Measurements from ENCODE around the gene DNAJC1.

Gene DNAJC1

DNA sequence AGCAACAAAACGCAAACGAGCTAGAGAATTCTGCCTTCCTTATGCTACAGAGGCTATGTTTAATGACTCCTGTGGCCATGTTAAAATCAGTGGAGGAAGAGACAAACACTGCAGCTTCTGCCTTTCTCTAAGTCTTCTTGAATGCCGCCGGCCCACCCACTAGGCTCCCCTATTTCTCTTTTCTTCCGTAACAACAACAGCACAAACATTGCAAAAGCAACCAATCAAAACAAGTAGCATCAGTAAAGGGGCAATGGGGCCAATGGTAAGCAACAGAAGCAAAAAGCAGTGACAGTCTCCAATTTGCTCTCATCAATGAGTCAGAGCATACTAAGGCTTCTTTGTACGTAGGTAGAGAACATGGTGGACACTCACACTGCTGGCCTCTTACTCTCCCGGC, 26.8 kb downstream of the DNAJC1 start:
- Histone ChIP-seq H3K79me1 (ENCODE audit: low read depth, low read length) (no peaks in the 10 kb centered on the region), H3K9me3 (replicated peaks in 1 of 2; ENCODE audit: control insufficient read depth in 2 of 2, insufficient read depth in 1 of 2, low read depth in 1 of 2, low read length in 2 of 2) (no peaks in the 10 kb centered on the region), H3K18ac (ENCODE audit: low read length) (no peak overlapping the region), H3K4me3 (ENCODE audit: low read length in 2 of 2) (peak overlapping the region in 1 of 2 donors; percentile 33), H3K9ac (ENCODE audit: low read depth, low read length, poor library complexity) (no peak overlapping the region), H2BK120ac (ENCODE audit: low read depth, low read length) (no peak overlapping the region), H3K27me3 (ENCODE audit: control insufficient read depth in 3 of 3, insufficient read depth in 3 of 3, low read depth in 1 of 3, low read length in 3 of 3) (no peaks in the 10 kb centered on the region), H3K36me3 (replicated peaks in 1 of 2; ENCODE audit: control insufficient read depth in 2 of 2, insufficient read depth in 2 of 2, low read length in 2 of 2) (no peaks in the 10 kb centered on the region), H3K4me2 (ENCODE audit: insufficient read depth, low read length, poor library complexity, severe bottlenecking) (peak overlapping the region; percentile 37), H2BK5ac (ENCODE audit: low read length) (no peak overlapping the region), H2AFZ (ENCODE audit: low read length) (peak overlapping the region; percentile 33), H3K4me1 (ENCODE audit: control insufficient read depth in 2 of 2, insufficient read depth in 1 of 2, low read depth in 1 of 2, low read length in 2 of 2) (peaks cover 5 to 35% of the 10 kb centered on the region in 2 donors), H2BK12ac (ENCODE audit: low read length) (no peak overlapping the region), H3K4ac (ENCODE audit: low read length) (no peak overlapping the region), H2BK15ac (ENCODE audit: low read length) (no peak overlapping the region), H4K8ac (ENCODE audit: low read depth, low read length) (no peak overlapping the region), H2AK5ac (ENCODE audit: low read depth, low read length) (no peak overlapping the region), H3K23ac (ENCODE audit: low read depth, low read length, poor library complexity) (no peak overlapping the region), H3K14ac (ENCODE audit: low read length) (no peak overlapping the region), H4K91ac (ENCODE audit: low read depth, low read length, poor library complexity) (no peak overlapping the region), H3K27ac (replicated peaks; ENCODE audit: low read length) (peak overlapping the region; percentile 8)
- DNase-seq (ENCODE audit: low spot score) = peak; percentile 61
- WGBS, 2 donors (ENCODE audit: extremely low coverage in 2 of 2, insufficient read length in 2 of 2, insufficient replicate concordance in 1 of 2) = no CpG with 5 or more reads among the region's 7 CpGs

DNA sequence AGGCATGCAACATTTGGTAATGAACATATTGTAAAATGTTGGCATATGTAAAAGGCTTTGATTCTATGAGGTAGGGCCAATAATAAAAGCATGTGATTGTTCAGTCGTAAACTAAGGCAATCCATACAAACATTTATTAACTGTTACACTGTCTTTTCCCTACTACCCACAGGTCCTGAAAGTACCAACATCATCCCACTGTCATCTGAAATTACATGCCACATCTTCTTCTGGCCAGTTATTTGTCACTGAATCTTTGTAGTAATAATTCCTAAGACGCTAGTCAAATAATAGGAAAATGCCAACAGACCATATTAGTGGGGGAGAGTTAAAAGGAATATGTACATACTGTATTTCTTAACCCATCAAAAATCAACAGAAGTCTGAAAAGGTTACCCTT, 27.2 kb downstream of the DNAJC1 start:
- Histone ChIP-seq H3K4ac (ENCODE audit: low read length) (no peak overlapping the region), H3K9ac (ENCODE audit: low read depth, low read length, poor library complexity) (no peak overlapping the region), H3K18ac (ENCODE audit: low read length) (no peak overlapping the region), H3K4me1 (ENCODE audit: control insufficient read depth in 2 of 2, insufficient read depth in 1 of 2, low read depth in 1 of 2, low read length in 2 of 2) (peaks cover 5 to 35% of the 10 kb centered on the region in 2 donors), H2BK5ac (ENCODE audit: low read length) (no peak overlapping the region), H3K27me3 (ENCODE audit: control insufficient read depth in 3 of 3, insufficient read depth in 3 of 3, low read depth in 1 of 3, low read length in 3 of 3) (no peaks in the 10 kb centered on the region), H3K27ac (replicated peaks; ENCODE audit: low read length) (peak overlapping the region; percentile 8), H2BK12ac (ENCODE audit: low read length) (no peak overlapping the region), H3K4me2 (ENCODE audit: insufficient read depth, low read length, poor library complexity, severe bottlenecking) (peak overlapping the region; percentile 37), H2BK15ac (ENCODE audit: low read length) (no peak overlapping the region), H3K23ac (ENCODE audit: low read depth, low read length, poor library complexity) (no peak overlapping the region), H4K8ac (ENCODE audit: low read depth, low read length) (no peak overlapping the region), H4K91ac (ENCODE audit: low read depth, low read length, poor library complexity) (no peak overlapping the region), H2BK120ac (ENCODE audit: low read depth, low read length) (no peak overlapping the region), H2AFZ (ENCODE audit: low read length) (peak overlapping the region; percentile 33), H3K4me3 (ENCODE audit: low read length in 2 of 2) (peak overlapping the region in 1 of 2 donors; percentile 33), H3K14ac (ENCODE audit: low read length) (no peak overlapping the region), H3K9me3 (replicated peaks in 1 of 2; ENCODE audit: control insufficient read depth in 2 of 2, insufficient read depth in 1 of 2, low read depth in 1 of 2, low read length in 2 of 2) (no peaks in the 10 kb centered on the region), H3K36me3 (replicated peaks in 1 of 2; ENCODE audit: control insufficient read depth in 2 of 2, insufficient read depth in 2 of 2, low read length in 2 of 2) (no peaks in the 10 kb centered on the region), H2AK5ac (ENCODE audit: low read depth, low read length) (no peak overlapping the region), H3K79me1 (ENCODE audit: low read depth, low read length) (no peaks in the 10 kb centered on the region)
- DNase-seq (ENCODE audit: low spot score) = no peak
- WGBS, 2 donors (ENCODE audit: extremely low coverage in 2 of 2, insufficient read length in 2 of 2, insufficient replicate concordance in 1 of 2) = no CpG with 5 or more reads among the region's 2 CpGs

DNA sequence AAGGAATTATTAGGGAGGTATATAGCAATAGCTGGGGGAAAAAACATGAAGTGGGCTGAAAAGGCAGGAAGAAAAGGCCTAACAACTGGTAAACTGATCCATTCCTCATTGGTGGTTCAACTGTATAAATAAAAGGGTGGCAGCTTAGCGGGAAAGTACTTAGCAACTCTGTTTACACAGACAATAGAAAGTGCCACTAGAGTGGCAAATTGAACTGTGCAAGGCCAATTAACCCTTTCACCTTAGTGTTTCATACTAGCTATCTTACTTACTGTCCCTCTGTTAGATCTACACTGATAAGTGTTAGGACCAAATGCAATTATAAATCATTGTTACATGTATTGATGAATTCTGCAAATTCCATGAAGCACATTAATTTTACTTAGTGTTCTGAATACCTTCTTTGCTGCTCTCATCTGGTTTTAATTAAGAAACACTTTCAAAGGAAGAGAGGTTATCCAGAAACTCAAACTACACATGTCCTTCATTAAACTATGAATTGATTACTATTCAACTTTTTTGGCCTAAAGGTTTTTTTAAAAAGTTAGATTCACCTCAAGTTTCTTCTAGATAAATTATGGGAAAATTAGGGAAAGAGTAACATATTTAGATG, 28.0 kb downstream of the DNAJC1 start:
- no CpG with 5 or more reads among the region's 1 CpG for WGBS, 2 donors (ENCODE audit: extremely low coverage in 2 of 2, insufficient read length in 2 of 2, insufficient replicate concordance in 1 of 2)
- H3K4me2 ChIP-seq (ENCODE audit: insufficient read depth, low read length, poor library complexity, severe bottlenecking) = peak overlapping the region; percentile 11
- no peak overlapping the region for H3K18ac ChIP-seq (ENCODE audit: low read length)
- H2BK5ac ChIP-seq (ENCODE audit: low read length) = no peak overlapping the region
- no peak overlapping the region for H2BK15ac ChIP-seq (ENCODE audit: low read length)
- H3K14ac ChIP-seq (ENCODE audit: low read length) = no peak overlapping the region
- no peaks in the 10 kb centered on the region for H3K79me1 ChIP-seq (ENCODE audit: low read depth, low read length)
- H3K4me3 ChIP-seq (ENCODE audit: low read length in 2 of 2) = no peak overlapping the region
- H3K9ac ChIP-seq (ENCODE audit: low read depth, low read length, poor library complexity) = no peak overlapping the region
- H3K36me3 ChIP-seq (replicated peaks in 1 of 2; ENCODE audit: control insufficient read depth in 2 of 2, insufficient read depth in 2 of 2, low read length in 2 of 2) = no peaks in the 10 kb centered on the region
- H2BK120ac ChIP-seq (ENCODE audit: low read depth, low read length) = no peak overlapping the region
- peaks cover 5 to 35% of the 10 kb centered on the region in 2 donors for H3K4me1 ChIP-seq (ENCODE audit: control insufficient read depth in 2 of 2, insufficient read depth in 1 of 2, low read depth in 1 of 2, low read length in 2 of 2)
- no peak overlapping the region for H4K91ac ChIP-seq (ENCODE audit: low read depth, low read length, poor library complexity)
- DNase-seq (ENCODE audit: low spot score) = peak; percentile 27
- no peak overlapping the region for H3K4ac ChIP-seq (ENCODE audit: low read length)
- H2AFZ ChIP-seq (ENCODE audit: low read length) = no peak overlapping the region
- no peak overlapping the region for H3K27ac ChIP-seq (replicated peaks; ENCODE audit: low read length)
- no peak overlapping the region for H3K23ac ChIP-seq (ENCODE audit: low read depth, low read length, poor library complexity)
- H3K27me3 ChIP-seq (ENCODE audit: control insufficient read depth in 3 of 3, insufficient read depth in 3 of 3, low read depth in 1 of 3, low read length in 3 of 3) = no peaks in the 10 kb centered on the region
- no peak overlapping the region for H2BK12ac ChIP-seq (ENCODE audit: low read length)
- H2AK5ac ChIP-seq (ENCODE audit: low read depth, low read length) = no peak overlapping the region
- no peak overlapping the region for H4K8ac ChIP-seq (ENCODE audit: low read depth, low read length)
- H3K9me3 ChIP-seq (replicated peaks in 1 of 2; ENCODE audit: control insufficient read depth in 2 of 2, insufficient read depth in 1 of 2, low read depth in 1 of 2, low read length in 2 of 2) = no peaks in the 10 kb centered on the region

DNA sequence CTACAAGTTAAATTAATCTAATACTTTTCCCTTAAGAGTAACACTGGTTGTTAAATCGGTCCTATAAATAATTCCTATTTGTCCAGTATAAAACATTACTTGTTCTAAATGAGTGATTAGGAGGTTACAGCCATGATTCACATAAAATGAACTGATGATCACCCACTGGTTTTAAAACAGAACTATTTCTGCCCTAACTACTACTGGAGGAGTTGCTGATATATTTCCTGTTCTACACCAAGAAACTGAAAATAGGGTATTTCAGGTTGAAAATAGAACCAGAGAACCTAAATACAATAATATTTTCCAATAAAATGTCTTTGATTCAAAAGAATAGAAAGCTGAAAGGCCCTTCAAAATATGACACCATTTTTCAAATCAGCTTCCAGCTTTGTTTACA, 30.9 kb downstream of the DNAJC1 start:
- peaks cover 3 to 18% of the 10 kb centered on the region in 2 donors for H3K4me1 ChIP-seq (ENCODE audit: control insufficient read depth in 2 of 2, insufficient read depth in 1 of 2, low read depth in 1 of 2, low read length in 2 of 2)
- no peaks in the 10 kb centered on the region for H3K9me3 ChIP-seq (replicated peaks in 1 of 2; ENCODE audit: control insufficient read depth in 2 of 2, insufficient read depth in 1 of 2, low read depth in 1 of 2, low read length in 2 of 2)
- no peak overlapping the region for H2BK5ac ChIP-seq (ENCODE audit: low read length)
- H3K4me3 ChIP-seq (ENCODE audit: low read length in 2 of 2) = no peak overlapping the region
- H3K36me3 ChIP-seq (replicated peaks in 1 of 2; ENCODE audit: control insufficient read depth in 2 of 2, insufficient read depth in 2 of 2, low read length in 2 of 2) = no peaks in the 10 kb centered on the region
- no peak overlapping the region for H2BK15ac ChIP-seq (ENCODE audit: low read length)
- WGBS, 2 donors (ENCODE audit: extremely low coverage in 2 of 2, insufficient read length in 2 of 2, insufficient replicate concordance in 1 of 2) = no CpG with 5 or more reads among the region's 1 CpG
- no peak overlapping the region for H4K8ac ChIP-seq (ENCODE audit: low read depth, low read length)
- H3K23ac ChIP-seq (ENCODE audit: low read depth, low read length, poor library complexity) = no peak overlapping the region
- no peak overlapping the region for H4K91ac ChIP-seq (ENCODE audit: low read depth, low read length, poor library complexity)
- no peak overlapping the region for H3K4me2 ChIP-seq (ENCODE audit: insufficient read depth, low read length, poor library complexity, severe bottlenecking)
- no peak for DNase-seq (ENCODE audit: low spot score)
- no peak overlapping the region for H3K9ac ChIP-seq (ENCODE audit: low read depth, low read length, poor library complexity)
- no peak overlapping the region for H2BK12ac ChIP-seq (ENCODE audit: low read length)
- no peak overlapping the region for H2AFZ ChIP-seq (ENCODE audit: low read length)
- no peak overlapping the region for H3K14ac ChIP-seq (ENCODE audit: low read length)
- H2BK120ac ChIP-seq (ENCODE audit: low read depth, low read length) = no peak overlapping the region
- H3K27ac ChIP-seq (replicated peaks; ENCODE audit: low read length) = no peak overlapping the region
- H3K79me1 ChIP-seq (ENCODE audit: low read depth, low read length) = no peaks in the 10 kb centered on the region
- no peak overlapping the region for H3K18ac ChIP-seq (ENCODE audit: low read length)
- H2AK5ac ChIP-seq (ENCODE audit: low read depth, low read length) = no peak overlapping the region
- no peaks in the 10 kb centered on the region for H3K27me3 ChIP-seq (ENCODE audit: control insufficient read depth in 3 of 3, insufficient read depth in 3 of 3, low read depth in 1 of 3, low read length in 3 of 3)
- H3K4ac ChIP-seq (ENCODE audit: low read length) = no peak overlapping the region
